SK-N-SH (cell line): ENCODE data around the gene ALKBH6. TPM values are rescaled to one million over a fixed set of nuclear protein-coding genes. Genes with fewer than 3 reads are reported as not detected.

ENCODE experiments used
- CTCF ChIA-PET: fragments of 300-600, 350-600 bp; formaldehyde crosslinking; extraction: SDS; loops from one replicate; lab custom pipeline; 2021; lab: Yijun Ruan, JAX
- POLR2A ChIA-PET: fragments of 350-600 bp; sonication (Branson Sonifier 250); formaldehyde crosslinking; extraction: SDS; loops from one replicate; lab custom pipeline; 2020; ENCODE audit warnings: antibody characterized with exemption, inconsistent platforms; lab: Yijun Ruan, JAX
- DNase-seq: peaks from one replicate; pipeline ENCODE4 v3.0.0; 2012
- H2AFZ ChIP-seq: fragments of 200-600 bp; sonication (generic); 2 replicates; pipeline ENCODE4 v1.8.1; 2016; ENCODE audit warnings: antibody characterized with exemption, mild to moderate bottlenecking, low read depth
- H3F3A ChIP-seq: fragments of 200-600 bp; sonication (generic); replicated peaks from 2 replicates; pipeline ENCODE3; 2016; ENCODE audit warnings: antibody characterized with exemption, mild to moderate bottlenecking; ENCODE audit not compliant: insufficient read depth
- H3K27ac ChIP-seq, 2 experiments: fragments of 200-500 bp in 1 of 2; fragments of 200-600 bp in 1 of 2; sonication (Bioruptor generic) in 1 of 2; sonication (generic), shearing (Covaris generic) in 1 of 2; 2 replicates each; pipeline versions ENCODE4 v1.5.1 to v1.6.1; 2014 to 2016; ENCODE audit warnings: low read depth in 2 of 2, inconsistent platforms in 1 of 2, low read length in 1 of 2, mild to moderate bottlenecking in 1 of 2, mixed read lengths in 1 of 2
- H3K27me3 ChIP-seq: fragments of 200-600 bp; sonication (generic), shearing (Covaris generic); 2 replicates; pipeline ENCODE4 v1.6.1; 2016; ENCODE audit warnings: mixed run types; ENCODE audit not compliant: insufficient read depth
- H3K36me3 ChIP-seq, 2 experiments: fragments of 200-500 bp in 1 of 2; fragments of 200-600 bp in 1 of 2; sonication (Bioruptor generic) in 1 of 2; sonication (generic) in 1 of 2; replicated peaks in 1 of 2; 2 replicates each; pipeline versions ENCODE3 to v1.5.1; 2014 to 2016; ENCODE audit warnings: low read length in 1 of 2, mild to moderate bottlenecking in 1 of 2; ENCODE audit not compliant: insufficient read depth in 2 of 2, control insufficient read depth in 1 of 2
- H3K4me1 ChIP-seq, 2 experiments: fragments of 200-500 bp in 1 of 2; fragments of 200-600 bp in 1 of 2; sonication (Bioruptor generic) in 1 of 2; sonication (generic), shearing (Covaris generic) in 1 of 2; 2 replicates each; pipeline versions ENCODE4 v1.5.1 to v1.6.1; 2014 to 2016; ENCODE audit warnings: low read depth in 1 of 2, low read length in 1 of 2, mixed run types in 1 of 2; ENCODE audit not compliant: insufficient read depth in 2 of 2, control insufficient read depth in 1 of 2
- H3K4me2 ChIP-seq: fragments of 200-600 bp; sonication (generic), shearing (Covaris generic); 2 replicates; pipeline ENCODE4 v1.6.1; 2017; ENCODE audit warnings: mixed run types
- H3K4me3 ChIP-seq, 2 experiments: fragments of 200-500 bp in 1 of 2; fragments of 200-600 bp in 1 of 2; sonication (Bioruptor generic) in 1 of 2; sonication (generic), shearing (Covaris generic) in 1 of 2; 2 replicates each; pipeline versions ENCODE4 v1.5.1 to v1.8.1; 2014 to 2016; ENCODE audit warnings: low read depth in 2 of 2, inconsistent platforms in 1 of 2, low read length in 1 of 2, mild to moderate bottlenecking in 1 of 2, mixed read lengths in 1 of 2, moderate library complexity in 1 of 2
- H3K79me2 ChIP-seq: fragments of 200-600 bp; sonication (generic); 2 replicates; pipeline ENCODE4 v1.8.1; 2017; ENCODE audit warnings: mild to moderate bottlenecking; ENCODE audit not compliant: insufficient read depth
- H3K9ac ChIP-seq: fragments of 200-600 bp; sonication (generic); 2 replicates; pipeline ENCODE4 v1.6.1; 2017; ENCODE audit warnings: mixed run types
- H3K9me2 ChIP-seq: fragments of 200-600 bp; sonication (generic); 2 replicates; pipeline ENCODE4 v1.6.1; 2017; ENCODE audit warnings: mixed run types
- H3K9me3 ChIP-seq: fragments of 200-600 bp; sonication (generic); 2 replicates; pipeline ENCODE4 v1.6.1; 2017; ENCODE audit warnings: mixed run types, mild to moderate bottlenecking, moderate library complexity
- H4K20me1 ChIP-seq: fragments of 200-600 bp; sonication (generic); 2 replicates; pipeline ENCODE4 v1.6.1; 2017; ENCODE audit warnings: mild to moderate bottlenecking, mixed run types; ENCODE audit not compliant: insufficient read depth
- CTCF ChIP-seq: fragments of 200-600 bp; sonication (generic); IDR thresholded peaks from 2 replicates; pipeline ENCODE4 v1.6.1; 2017; ENCODE audit warnings: antibody characterized with exemption, mild to moderate bottlenecking, moderate library complexity
- ELF1 ChIP-seq: IDR thresholded peaks from 2 replicates; pipeline ENCODE4 v1.4.0; 2012
- EZH2phosphoT487 ChIP-seq: fragments of 200-600 bp; sonication (generic); IDR thresholded peaks from 2 replicates; pipeline ENCODE4 v1.6.1; 2017; ENCODE audit warnings: low read depth, mixed run types, mild to moderate bottlenecking, antibody characterized with exemption, moderate library complexity, borderline replicate concordance
- FOXJ3 ChIP-seq: sonication (generic); formaldehyde crosslinking; IDR thresholded peaks from 2 replicates; pipeline ENCODE4 v1.5.1; 2020; ENCODE audit warnings: mild to moderate bottlenecking, missing genetic modification reagents
- FOXM1 ChIP-seq: IDR thresholded peaks from 2 replicates; pipeline ENCODE4 v1.4.0; 2012; ENCODE audit warnings: low read depth, mild to moderate bottlenecking
- MXI1 ChIP-seq: IDR thresholded peaks from 2 replicates; pipeline ENCODE4 v1.6.1; 2012; ENCODE audit warnings: mild to moderate bottlenecking, low read depth, low read length, improper control_type of control experiment
- POLR2AphosphoS5 ChIP-seq: IDR thresholded peaks from 2 replicates; pipeline ENCODE4 v1.6.1; 2012; ENCODE audit warnings: low read depth, low read length
- RAD21 ChIP-seq: IDR thresholded peaks from 2 replicates; pipeline ENCODE4 v1.6.1; 2012; ENCODE audit warnings: mild to moderate bottlenecking, low read length
- RCOR1 ChIP-seq: fragments of 150-350 bp; IDR thresholded peaks from 2 replicates; pipeline ENCODE4 v1.6.1; 2017; ENCODE audit warnings: antibody characterized with exemption, low read length
- REST ChIP-seq: IDR thresholded peaks from 2 replicates; pipeline ENCODE4 v1.6.1; 2012; ENCODE audit warnings: mild to moderate bottlenecking, low read depth, low read length, moderate library complexity
- RFX5 ChIP-seq: IDR thresholded peaks from 2 replicates; pipeline ENCODE4 v1.6.1; 2012; ENCODE audit warnings: mild to moderate bottlenecking, improper control_type of control experiment, low read length
- SIN3A ChIP-seq: IDR thresholded peaks from 2 replicates; pipeline ENCODE4 v1.6.1; 2012; ENCODE audit warnings: low read depth, mild to moderate bottlenecking, low read length, moderate library complexity, borderline replicate concordance
- SMC3 ChIP-seq: IDR thresholded peaks from 2 replicates; pipeline ENCODE4 v1.6.1; 2012; ENCODE audit warnings: low read depth, low read length, improper control_type of control experiment
- TAF1 ChIP-seq: IDR thresholded peaks from 2 replicates; pipeline ENCODE4 v1.6.1; 2012; ENCODE audit warnings: low read depth, mild to moderate bottlenecking, low read length, moderate library complexity, borderline replicate concordance
- TEAD4 ChIP-seq: IDR thresholded peaks from 2 replicates; pipeline ENCODE4 v1.4.0; 2012; ENCODE audit warnings: mild to moderate bottlenecking, borderline replicate concordance; ENCODE audit not compliant: insufficient read depth
- YY1 ChIP-seq: IDR thresholded peaks from 2 replicates; pipeline ENCODE4 v1.4.0; 2012; ENCODE audit warnings: low read depth, mild to moderate bottlenecking
- WGBS: methylation state at CpG from one replicate; pipeline ENCODE4 v1.1.6; 2017; ENCODE audit warnings: low lambda C conversion rate; 5-methylcytosine and 5-hydroxymethylcytosine counted together
- polyA plus RNA-seq, 3 experiments: library from polyadenylated mRNA; depleted of rRNA; stranded (reverse); fragments of >200 nt; gene quantifications; 2 replicates each; pipeline ENCODE4 v1.2.3, GENCODE V29; 2012
- TF ChIP-seq, protein P1 (sequence below): fragments of 150-350 bp; IDR thresholded peaks from 2 replicates; pipeline ENCODE4 v1.6.1; 2017; ENCODE audit warnings: antibody characterized with exemption, low read length, low read depth, borderline replicate concordance
- TF ChIP-seq, protein P2 (sequence below): IDR thresholded peaks from 2 replicates; pipeline ENCODE4 v1.4.0; 2012; ENCODE audit warnings: low read depth, borderline replicate concordance

ALKBH6 gene
- polyA plus RNA-seq, 1 of the 3 experiments (the other 2 are of a cell fraction): 29.9 TPM

GRCh38 chr19:36010402-36010801 is 3.6 kb downstream of the ALKBH6 start:
- no peaks in the 10 kb centered on the region for H3K9me2 ChIP-seq
- CTCF ChIA-PET: no interaction called here
- DNase-seq: no peak
- H3K36me3 ChIP-seq: peaks cover 0 to 1% of the 10 kb centered on the region in 2 experiments
- H3F3A ChIP-seq: no peaks in the 10 kb centered on the region
- TF ChIP-seq CTCF: no peak
- no peak for TF ChIP-seq FOXM1
- TF ChIP-seq, protein P1, sequence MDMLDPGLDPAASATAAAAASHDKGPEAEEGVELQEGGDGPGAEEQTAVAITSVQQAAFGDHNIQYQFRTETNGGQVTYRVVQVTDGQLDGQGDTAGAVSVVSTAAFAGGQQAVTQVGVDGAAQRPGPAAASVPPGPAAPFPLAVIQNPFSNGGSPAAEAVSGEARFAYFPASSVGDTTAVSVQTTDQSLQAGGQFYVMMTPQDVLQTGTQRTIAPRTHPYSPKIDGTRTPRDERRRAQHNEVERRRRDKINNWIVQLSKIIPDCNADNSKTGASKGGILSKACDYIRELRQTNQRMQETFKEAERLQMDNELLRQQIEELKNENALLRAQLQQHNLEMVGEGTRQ: no peak
- TF ChIP-seq RAD21: no peak
- TF ChIP-seq SIN3A: no peak
- no peak for TF ChIP-seq REST
- no peak for TF ChIP-seq SMC3
- no peak for TF ChIP-seq TEAD4
- no peak for TF ChIP-seq RCOR1
- TF ChIP-seq POLR2AphosphoS5: no peak
- TF ChIP-seq RFX5: no peak
- no peak for TF ChIP-seq TAF1
- TF ChIP-seq, protein P2, sequence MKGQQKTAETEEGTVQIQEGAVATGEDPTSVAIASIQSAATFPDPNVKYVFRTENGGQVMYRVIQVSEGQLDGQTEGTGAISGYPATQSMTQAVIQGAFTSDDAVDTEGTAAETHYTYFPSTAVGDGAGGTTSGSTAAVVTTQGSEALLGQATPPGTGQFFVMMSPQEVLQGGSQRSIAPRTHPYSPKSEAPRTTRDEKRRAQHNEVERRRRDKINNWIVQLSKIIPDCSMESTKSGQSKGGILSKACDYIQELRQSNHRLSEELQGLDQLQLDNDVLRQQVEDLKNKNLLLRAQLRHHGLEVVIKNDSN: no peak
- TF ChIP-seq MXI1: no peak
- no peak for TF ChIP-seq YY1
- no peak for TF ChIP-seq FOXJ3
- no peak for TF ChIP-seq ELF1
- TF ChIP-seq EZH2phosphoT487: no peak
- no peaks in the 10 kb centered on the region for H3K9me3 ChIP-seq
- over 99% methylated on average over 11 of the region's 11 CpGs for WGBS
- POLR2A ChIA-PET: no interaction called here
- no peak overlapping the region for H3K4me2 ChIP-seq
- peaks cover 8% of the 10 kb centered on the region; the same call in 1 of the 2 replicates for H3K79me2 ChIP-seq
- H3K27ac ChIP-seq: no peak overlapping the region
- peaks cover 5 to 27% of the 10 kb centered on the region in 2 experiments; a peak in 2 of 4 replicates for H3K4me1 ChIP-seq
- no peak overlapping the region for H3K9ac ChIP-seq
- no peaks in the 10 kb centered on the region for H4K20me1 ChIP-seq
- H3K27me3 ChIP-seq: no peaks in the 10 kb centered on the region
- H3K4me3 ChIP-seq: no peak overlapping the region
- H2AFZ ChIP-seq: no peak overlapping the region
